Fibroblast of mammary gland (primary cell): ENCODE measurements around the gene PLSCR2.

Source experiments
- DNase-seq: peaks from one replicate; pipeline ENCODE4 v3.0.0-alpha.2; 2010; ENCODE audit warnings: low read depth
- H3K4me3 ChIP-seq: 2 replicates; pipeline ENCODE4 v1.5.1; 2011; ENCODE audit warnings: low read depth, mild to moderate bottlenecking, low read length, moderate library complexity; ENCODE audit not compliant: control insufficient read depth
- CTCF ChIP-seq: conservative IDR thresholded peaks from 2 replicates; pipeline ENCODE4 v1.5.1; 2011; ENCODE audit warnings: low read depth, low read length, inconsistent platforms; ENCODE audit not compliant: control insufficient read depth, insufficient read depth

The PLSCR2 gene

GRCh38 chr3:146403792-146404191 is 65.6 kb downstream of the PLSCR2 start:
- DNase-seq = no peak
- no peak overlapping the region for H3K4me3 ChIP-seq
- no peak for TF ChIP-seq CTCF

- H3K4me3 ChIP-seq = no peak overlapping the region
- no peak for TF ChIP-seq CTCF
- no peak for DNase-seq
Observed at GRCh38 chr3:146396792-146397191, 72.6 kb downstream of the PLSCR2 start.

- DNase-seq = no peak
- no peak overlapping the region for H3K4me3 ChIP-seq
- TF ChIP-seq CTCF = no peak
Observed at GRCh38 chr3:146395164-146395563, 74.2 kb downstream of the PLSCR2 start.

GRCh38 chr3:146390957-146391356 is 78.4 kb downstream of the PLSCR2 start:
- no peak overlapping the region for H3K4me3 ChIP-seq
- peak; percentile 95 for DNase-seq
- TF ChIP-seq CTCF = no peak

GRCh38 chr3:146390006-146390772 is 79.2 kb downstream of the PLSCR2 start:
- H3K4me3 ChIP-seq = no peak overlapping the region
- TF ChIP-seq CTCF = no peak
- DNase-seq = no peak

- no peak overlapping the region for H3K4me3 ChIP-seq
- no peak for DNase-seq
- no peak for TF ChIP-seq CTCF
Observed at GRCh38 chr3:146387566-146387965, 81.8 kb downstream of the PLSCR2 start.
